Stimulated activated CD8-positive, alpha-beta memory T cell treated with anti-CD3 and anti-CD28 coated beads, Interleukin-7, amount 100 ng/mL, for 24 hours (primary cell): ENCODE results near the gene NUAK2.

ENCODE experiments used
- DNase-seq: peaks from one replicate; pipeline ENCODE4 v3.0.0-alpha.2; 2020; ENCODE audit warnings: low read depth

Gene NUAK2

DNA sequence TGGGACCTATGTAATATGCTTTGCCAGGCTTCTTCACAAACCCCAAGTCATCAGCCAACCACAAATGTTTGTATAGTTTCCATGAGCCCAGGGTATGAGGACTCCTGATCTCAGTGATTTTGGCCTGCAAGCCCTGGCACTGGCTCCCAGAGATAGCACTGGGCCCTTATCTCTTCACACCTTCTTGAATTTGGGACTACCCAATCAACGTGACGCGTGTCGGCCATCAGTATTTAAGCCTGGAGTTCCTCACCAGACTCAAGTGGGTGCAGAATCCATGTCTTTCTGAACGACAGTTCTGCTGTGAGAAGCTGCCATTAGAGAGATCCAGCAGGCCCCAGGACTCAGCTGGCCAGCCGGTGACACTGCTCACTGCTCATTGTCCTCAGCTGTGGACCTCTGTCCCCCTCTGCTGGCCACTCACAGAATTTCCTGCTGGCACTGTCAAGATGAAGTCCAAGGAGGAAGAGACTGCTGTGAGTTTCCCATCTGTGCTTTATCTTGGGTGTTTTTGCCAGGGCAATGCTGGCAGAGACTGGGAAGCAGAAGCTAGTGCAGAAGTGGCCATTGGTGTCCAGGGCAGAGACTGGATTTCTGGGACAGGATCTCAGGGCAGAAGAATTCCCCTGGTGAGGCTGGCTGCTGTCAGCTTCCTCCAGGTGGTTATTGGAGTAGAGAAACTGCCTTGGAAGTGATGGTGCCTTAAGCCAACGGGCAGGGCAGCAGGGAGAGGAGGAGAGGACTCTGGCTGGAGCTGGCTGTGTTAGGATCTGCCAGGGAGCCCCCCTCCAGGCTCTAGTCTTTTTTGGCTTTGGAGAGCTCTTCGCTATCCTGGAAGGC lies 65.4 kb downstream of the NUAK2 start:
- DNase-seq: peak; percentile 75
